IMR-90 (cell line): Measurements from ENCODE around the gene POLR2J. TPM values are rescaled to one million over a fixed set of nuclear protein-coding genes. Genes with fewer than 3 reads are reported as not detected.

Experiments used
- ATAC-seq: fragments of 200-7000 bp; cut with Tn5 transposase; 2 replicates; pipeline ENCODE4 v1.9.1; 2020; ENCODE audit warnings: low read depth, mild to moderate bottlenecking, moderate library complexity
- BruUV-seq: library from RNA; stranded (reverse); fragments of 400-500 nt; replicated peaks from 2 replicates; lab custom pipeline; 2021; lab: Mats Ljungman, UMichigan
- CTCF ChIA-PET: fragments of 300-600 bp; formaldehyde crosslinking; extraction: SDS; loops from one replicate; lab custom pipeline; 2021; ENCODE audit warnings: antibody characterized with exemption; lab: Yijun Ruan, JAX
- POLR2A ChIA-PET: fragments of 300-600 bp; sonication (Branson Sonifier 250); formaldehyde crosslinking; loops from one replicate; lab custom pipeline; 2022; ENCODE audit warnings: antibody characterized with exemption; ENCODE audit not compliant: unreplicated experiment; lab: Charles Lee
- DNase-seq: peaks from one replicate; pipeline ENCODE4 v3.0.0; 2013
- H2AFZ ChIP-seq: replicated peaks from 2 replicates; pipeline ENCODE3; 2013; ENCODE audit warnings: low read length, mild to moderate bottlenecking; ENCODE audit not compliant: poor library complexity
- H2AK5ac ChIP-seq: 2 replicates; pipeline ENCODE4 v1.6.1; 2013; ENCODE audit warnings: low read depth, low read length, inconsistent platforms
- H2AK9ac ChIP-seq: replicated peaks from 2 replicates; pipeline ENCODE3; 2013; ENCODE audit warnings: mild to moderate bottlenecking, low read depth, low read length, moderate library complexity; ENCODE audit not compliant: poor library complexity
- H2BK120ac ChIP-seq: 2 replicates; pipeline ENCODE4 v1.6.1; 2013; ENCODE audit warnings: low read depth, low read length, inconsistent platforms
- H2BK15ac ChIP-seq: 3 replicates; pipeline ENCODE4 v1.6.1; 2013; ENCODE audit warnings: low read depth, low read length, inconsistent platforms
- H2BK20ac ChIP-seq: 2 replicates; pipeline ENCODE4 v1.6.1; 2013; ENCODE audit warnings: low read depth, mild to moderate bottlenecking, inconsistent platforms, low read length, moderate library complexity
- H2BK5ac ChIP-seq: 2 replicates; pipeline ENCODE4 v1.6.1; 2013; ENCODE audit warnings: mild to moderate bottlenecking, low read depth, low read length, inconsistent platforms; ENCODE audit not compliant: poor library complexity, severe bottlenecking
- H3K14ac ChIP-seq: replicated peaks from 2 replicates; pipeline ENCODE4 v1.6.1; 2013; ENCODE audit warnings: low read depth, low read length, inconsistent platforms
- H3K18ac ChIP-seq: 2 replicates; pipeline ENCODE4 v1.6.1; 2013; ENCODE audit warnings: low read depth, low read length, control low read depth
- H3K23ac ChIP-seq: 2 replicates; pipeline ENCODE4 v1.6.1; 2013; ENCODE audit warnings: low read depth, low read length, inconsistent platforms
- H3K27ac ChIP-seq: 2 replicates; pipeline ENCODE4 v1.5.1; 2013; ENCODE audit warnings: mild to moderate bottlenecking, control low read depth, low read length; ENCODE audit not compliant: insufficient read depth
- H3K27me3 ChIP-seq: 2 replicates; pipeline ENCODE4 v1.6.1; 2013; ENCODE audit warnings: low read length; ENCODE audit not compliant: control insufficient read depth, insufficient read depth
- H3K36me3 ChIP-seq: 2 replicates; pipeline ENCODE4 v1.6.1; 2013; ENCODE audit warnings: low read length, mixed read lengths; ENCODE audit not compliant: control insufficient read depth, insufficient read depth
- H3K4ac ChIP-seq: 2 replicates; pipeline ENCODE4 v1.6.1; 2013; ENCODE audit warnings: low read depth, low read length, inconsistent platforms
- H3K4me1 ChIP-seq: 2 replicates; pipeline ENCODE4 v1.6.1; 2013; ENCODE audit warnings: low read length, mixed read lengths; ENCODE audit not compliant: control insufficient read depth, insufficient read depth
- H3K4me2 ChIP-seq: 2 replicates; pipeline ENCODE4 v1.6.1; 2013; ENCODE audit warnings: low read depth, mild to moderate bottlenecking, control low read depth, low read length, moderate library complexity
- H3K4me3 ChIP-seq: 2 replicates; pipeline ENCODE4 v1.5.1; 2013; ENCODE audit warnings: low read depth, mild to moderate bottlenecking, control low read depth, low read length, moderate library complexity; ENCODE audit not compliant: insufficient read depth
- H3K56ac ChIP-seq: 2 replicates; pipeline ENCODE4 v1.6.1; 2013; ENCODE audit warnings: low read length, inconsistent platforms; ENCODE audit not compliant: insufficient read depth; ENCODE audit errors: extremely low read depth
- H3K79me1 ChIP-seq, 2 experiments: 2 replicates each; pipeline ENCODE4 v1.6.1; 2013; ENCODE audit warnings: low read length in 2 of 2, inconsistent platforms in 1 of 2, low read depth in 1 of 2
- H3K9ac ChIP-seq: 2 replicates; pipeline ENCODE4 v1.6.1; 2013; ENCODE audit warnings: low read depth, low read length, control low read depth
- H3K9me1 ChIP-seq: 2 replicates; pipeline ENCODE4 v1.6.1; 2013; ENCODE audit warnings: low read length, inconsistent platforms; ENCODE audit not compliant: insufficient read depth
- H3K9me3 ChIP-seq: 2 replicates; pipeline ENCODE4 v1.6.1; 2013; ENCODE audit warnings: low read length; ENCODE audit not compliant: control insufficient read depth, insufficient read depth
- H4K20me1 ChIP-seq: 2 replicates; pipeline ENCODE4 v1.6.1; 2013; ENCODE audit warnings: low read length, inconsistent platforms; ENCODE audit not compliant: insufficient read depth
- H4K5ac ChIP-seq: 2 replicates; pipeline ENCODE4 v1.6.1; 2013; ENCODE audit warnings: mild to moderate bottlenecking, low read depth, low read length, control low read depth
- H4K8ac ChIP-seq, 2 experiments: 2 replicates each; pipeline ENCODE4 v1.6.1; 2013; ENCODE audit warnings: low read depth in 2 of 2, low read length in 2 of 2, control low read depth in 1 of 2, inconsistent platforms in 1 of 2
- H4K91ac ChIP-seq: 2 replicates; pipeline ENCODE4 v1.6.1; 2013; ENCODE audit warnings: low read depth, low read length, inconsistent platforms; ENCODE audit not compliant: insufficient read depth
- BHLHE40 ChIP-seq: fragments of 150-350 bp; IDR thresholded peaks from 2 replicates; pipeline ENCODE4 v1.6.1; 2016; ENCODE audit warnings: mild to moderate bottlenecking, low read depth, low read length
- CEBPB ChIP-seq: IDR thresholded peaks from 2 replicates; pipeline ENCODE4 v1.6.1; 2012; ENCODE audit warnings: low read depth, low read length, improper control_type of control experiment
- CHD1 ChIP-seq: IDR thresholded peaks from 2 replicates; pipeline ENCODE4 v1.6.1; 2012; ENCODE audit warnings: low read depth, low read length, improper control_type of control experiment
- ELK1 ChIP-seq: fragments of 150-350 bp; IDR thresholded peaks from 2 replicates; pipeline ENCODE4 v1.6.1; 2016; ENCODE audit warnings: low read depth, mild to moderate bottlenecking, low read length, moderate library complexity, borderline replicate concordance
- FOS ChIP-seq: fragments of 150-350 bp; IDR thresholded peaks from 2 replicates; pipeline ENCODE4 v1.6.1; 2016; ENCODE audit warnings: low read depth, low read length
- MAFK ChIP-seq: IDR thresholded peaks from 2 replicates; pipeline ENCODE4 v1.6.1; 2012; ENCODE audit warnings: low read depth, low read length, improper control_type of control experiment
- MAZ ChIP-seq: IDR thresholded peaks from 2 replicates; pipeline ENCODE4 v1.6.1; 2012; ENCODE audit warnings: low read depth, mild to moderate bottlenecking, low read length, improper control_type of control experiment, moderate library complexity, borderline replicate concordance
- MXI1 ChIP-seq: IDR thresholded peaks from 2 replicates; pipeline ENCODE4 v1.6.1; 2012; ENCODE audit warnings: low read depth, mild to moderate bottlenecking, low read length, moderate library complexity, borderline replicate concordance
- POLR2A ChIP-seq: IDR thresholded peaks from 2 replicates; pipeline ENCODE4 v1.6.1; 2012; ENCODE audit warnings: mild to moderate bottlenecking, low read depth, low read length
- RAD21 ChIP-seq: IDR thresholded peaks from 2 replicates; pipeline ENCODE4 v1.6.1; 2012; ENCODE audit warnings: low read length, improper control_type of control experiment
- RCOR1 ChIP-seq: IDR thresholded peaks from 2 replicates; pipeline ENCODE4 v1.6.1; 2012; ENCODE audit warnings: mild to moderate bottlenecking, low read length, improper control_type of control experiment; ENCODE audit not compliant: insufficient replicate concordance
- RFX5 ChIP-seq: IDR thresholded peaks from 2 replicates; pipeline ENCODE4 v1.8.0; 2012; ENCODE audit warnings: low read depth, mild to moderate bottlenecking, low read length, moderate library complexity
- SMC3 ChIP-seq: fragments of 150-350 bp; IDR thresholded peaks from 2 replicates; pipeline ENCODE4 v1.6.1; 2016; ENCODE audit warnings: low read depth, mild to moderate bottlenecking, antibody characterized with exemption, low read length, moderate library complexity
- WGBS, 2 experiments: methylation state at CpG; one replicate each; pipeline versions ENCODE4 v1.1.5 to v1.1.7; 2013; ENCODE audit warnings: missing lambda C conversion rate in 2 of 2; ENCODE audit not compliant: insufficient read length in 1 of 2; ENCODE audit errors: extremely low coverage in 2 of 2; 5-methylcytosine and 5-hydroxymethylcytosine counted together
- dilution Hi-C: fragments of 300-500 bp; cut with HindIII; formaldehyde crosslinking; loops from one replicate; pipeline ENCODE4 v1.14.3; 2018; ENCODE audit warnings: low sequenced_read_pairs; ENCODE audit not compliant: unreplicated experiment
- in situ Hi-C: fragments of 300-500 bp; cut with MboI; formaldehyde crosslinking; loops from 3 replicates; pipeline ENCODE4 v1.14.3; 2019; ENCODE audit warnings: low sequenced_read_pairs, inconsistent platforms, mixed read lengths
- intact Hi-C: fragments of 100-400 bp; cut with micrococcal nuclease; formaldehyde crosslinking; loops from 2 replicates; pipeline ENCODE4 v1.10.0; 2022
- polyA plus RNA-seq, 3 experiments: library from polyadenylated mRNA; depleted of rRNA; stranded (reverse); fragments of >200 nt; gene quantifications; 2 replicates each; pipeline ENCODE4 v1.2.3, GENCODE V29; 2012; ENCODE audit warnings: low replicate concordance in 1 of 3
- total RNA-seq: library from RNA; depleted of rRNA; stranded (reverse); fragments of >200 nt; gene quantifications from 2 replicates; pipeline ENCODE4 v1.2.3, GENCODE V29; 2012
- TF ChIP-seq, protein P1 (sequence below): conservative IDR thresholded peaks from 2 replicates; pipeline ENCODE4 v1.5.1; 2012; ENCODE audit warnings: mild to moderate bottlenecking, low read depth, low read length, improper control_type of control experiment
- TF ChIP-seq, protein P2 (sequence below): fragments of 150-350 bp; IDR thresholded peaks from 2 replicates; pipeline ENCODE4 v1.6.1; 2017; ENCODE audit warnings: mild to moderate bottlenecking, antibody characterized with exemption, low read length, low read depth

POLR2J gene
- total and polyA plus RNA-seq, 2 of the 4 experiments (the other 2 are of a cell fraction) = 20.8 to 92.6 TPM

DNA sequence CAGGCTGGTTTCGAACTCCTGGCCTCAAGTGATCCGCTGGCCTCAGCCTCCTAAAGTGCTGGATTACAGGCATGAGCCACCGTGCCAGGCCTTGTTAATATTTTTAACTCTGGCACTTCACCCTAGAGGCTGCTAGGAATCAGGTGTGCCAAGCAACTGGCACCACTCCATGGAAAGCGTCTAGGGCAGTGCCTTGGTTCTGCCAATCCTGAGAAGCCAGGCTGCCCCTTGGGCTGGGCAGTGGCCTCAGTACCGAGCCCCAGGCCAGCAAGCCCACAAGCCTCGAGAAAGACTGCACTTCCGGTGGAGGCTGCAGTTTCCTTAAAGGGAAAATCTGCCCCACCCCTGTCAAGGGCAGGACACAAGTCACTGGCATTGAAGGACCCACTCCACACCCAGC lies 25.4 kb downstream of the POLR2J start:
- TF ChIP-seq RAD21 (no peak), FOS (no peak), CHD1 (no peak), SMC3 (no peak), RFX5 (no peak), MXI1 (no peak), MAZ (no peak), ELK1 (no peak), RCOR1 (no peak), POLR2A (no peak), BHLHE40 (no peak), CEBPB (no peak), MAFK (no peak)
- TF ChIP-seq, protein P1, sequence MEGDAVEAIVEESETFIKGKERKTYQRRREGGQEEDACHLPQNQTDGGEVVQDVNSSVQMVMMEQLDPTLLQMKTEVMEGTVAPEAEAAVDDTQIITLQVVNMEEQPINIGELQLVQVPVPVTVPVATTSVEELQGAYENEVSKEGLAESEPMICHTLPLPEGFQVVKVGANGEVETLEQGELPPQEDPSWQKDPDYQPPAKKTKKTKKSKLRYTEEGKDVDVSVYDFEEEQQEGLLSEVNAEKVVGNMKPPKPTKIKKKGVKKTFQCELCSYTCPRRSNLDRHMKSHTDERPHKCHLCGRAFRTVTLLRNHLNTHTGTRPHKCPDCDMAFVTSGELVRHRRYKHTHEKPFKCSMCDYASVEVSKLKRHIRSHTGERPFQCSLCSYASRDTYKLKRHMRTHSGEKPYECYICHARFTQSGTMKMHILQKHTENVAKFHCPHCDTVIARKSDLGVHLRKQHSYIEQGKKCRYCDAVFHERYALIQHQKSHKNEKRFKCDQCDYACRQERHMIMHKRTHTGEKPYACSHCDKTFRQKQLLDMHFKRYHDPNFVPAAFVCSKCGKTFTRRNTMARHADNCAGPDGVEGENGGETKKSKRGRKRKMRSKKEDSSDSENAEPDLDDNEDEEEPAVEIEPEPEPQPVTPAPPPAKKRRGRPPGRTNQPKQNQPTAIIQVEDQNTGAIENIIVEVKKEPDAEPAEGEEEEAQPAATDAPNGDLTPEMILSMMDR = no peak
- TF ChIP-seq, protein P2, sequence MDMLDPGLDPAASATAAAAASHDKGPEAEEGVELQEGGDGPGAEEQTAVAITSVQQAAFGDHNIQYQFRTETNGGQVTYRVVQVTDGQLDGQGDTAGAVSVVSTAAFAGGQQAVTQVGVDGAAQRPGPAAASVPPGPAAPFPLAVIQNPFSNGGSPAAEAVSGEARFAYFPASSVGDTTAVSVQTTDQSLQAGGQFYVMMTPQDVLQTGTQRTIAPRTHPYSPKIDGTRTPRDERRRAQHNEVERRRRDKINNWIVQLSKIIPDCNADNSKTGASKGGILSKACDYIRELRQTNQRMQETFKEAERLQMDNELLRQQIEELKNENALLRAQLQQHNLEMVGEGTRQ = no peak
- Histone ChIP-seq H3K23ac (no peak overlapping the region), H2AFZ (no peak overlapping the region), H3K79me1 (peaks cover 0 to 18% of the 10 kb centered on the region in 2 experiments; a peak in 1 of 4 replicates), H3K4ac (no peak overlapping the region), H3K36me3 (peaks cover 17% of the 10 kb centered on the region), H3K9me1 (no peaks in the 10 kb centered on the region; the same call in 1 of the 2 replicates), H3K4me3 (no peak overlapping the region), H3K14ac (no peak overlapping the region), H2BK5ac (no peak overlapping the region), H4K20me1 (peaks cover 12% of the 10 kb centered on the region), H4K8ac (no peak overlapping the region), H4K5ac (no peak overlapping the region), H2BK20ac (no peak overlapping the region), H3K4me1 (peaks cover 8% of the 10 kb centered on the region), H3K27me3 (no peaks in the 10 kb centered on the region), H2BK15ac (no peak overlapping the region), H3K18ac (no peak overlapping the region), H2AK5ac (no peak overlapping the region), H3K56ac (no peak overlapping the region), H3K9ac (no peak overlapping the region), H4K91ac (no peak overlapping the region), H3K4me2 (no peak overlapping the region), H2AK9ac (peak overlapping the region; percentile 37), H3K27ac (no peak overlapping the region), H2BK120ac (no peak overlapping the region), H3K9me3 (no peaks in the 10 kb centered on the region)
- DNase-seq = no peak
- CTCF ChIA-PET = no interaction called here
- ATAC-seq = no peak
- in situ Hi-C loops = no loop called here
- WGBS, 2 experiments = 96% methylated on average over 4 of the region's 7 CpGs; no CpG with 5 or more reads in 1 of the 2 experiments
- dilution Hi-C loops = no loop called here
- POLR2A ChIA-PET = no interaction called here
- BruUV-seq = no TSS peak
- intact Hi-C loops = no loop called here
